ENCODE measurements around the gene TMEM123.
"Not testable (repeated sequence)": the region's sequence is repeated elsewhere in the genome, so short reads cannot be mapped to it uniquely, and the experiment has no call there.

TMEM123 gene

GRCh38 chr11:102435688-102436087 is 16.9 kb downstream of the TMEM123 start:
- H4K91ac ChIP-seq (ENCODE audit: low read depth, low read length, poor library complexity): no peak overlapping the region
- H3K4me3 ChIP-seq (ENCODE audit: low read length in 2 of 2): no peak overlapping the region
- no peak overlapping the region for H3K27ac ChIP-seq (replicated peaks; ENCODE audit: low read length)
- H2BK5ac ChIP-seq (ENCODE audit: low read length): no peak overlapping the region
- H3K18ac ChIP-seq (ENCODE audit: low read length): no peak overlapping the region
- no peak overlapping the region for H3K14ac ChIP-seq (ENCODE audit: low read length)
- no peaks in the 10 kb centered on the region for H3K4me1 ChIP-seq (ENCODE audit: control insufficient read depth in 2 of 2, insufficient read depth in 1 of 2, low read depth in 1 of 2, low read length in 2 of 2)
- DNase-seq (ENCODE audit: low spot score): no peak
- H3K79me1 ChIP-seq (ENCODE audit: low read depth, low read length): peaks cover 3% of the 10 kb centered on the region
- no peak overlapping the region for H2AK5ac ChIP-seq (ENCODE audit: low read depth, low read length)
- H2BK15ac ChIP-seq (ENCODE audit: low read length): no peak overlapping the region
- H2BK120ac ChIP-seq (ENCODE audit: low read depth, low read length): no peak overlapping the region
- H3K9me3 ChIP-seq (replicated peaks in 1 of 2; ENCODE audit: control insufficient read depth in 2 of 2, insufficient read depth in 1 of 2, low read depth in 1 of 2, low read length in 2 of 2): peaks cover 3 to 44% of the 10 kb centered on the region in 2 donors
- H3K36me3 ChIP-seq (replicated peaks in 1 of 2; ENCODE audit: control insufficient read depth in 2 of 2, insufficient read depth in 2 of 2, low read length in 2 of 2): peaks cover 7 to 50% of the 10 kb centered on the region in 2 donors
- H2BK12ac ChIP-seq (ENCODE audit: low read length): no peak overlapping the region
- no peak overlapping the region for H3K23ac ChIP-seq (ENCODE audit: low read depth, low read length, poor library complexity)
- no CpG with 5 or more reads among the region's 3 CpGs for WGBS, 2 donors (ENCODE audit: extremely low coverage in 2 of 2, insufficient read length in 2 of 2, insufficient replicate concordance in 1 of 2)
- H3K4me2 ChIP-seq (ENCODE audit: insufficient read depth, low read length, poor library complexity, severe bottlenecking): no peak overlapping the region
- H3K27me3 ChIP-seq (ENCODE audit: control insufficient read depth in 3 of 3, insufficient read depth in 3 of 3, low read depth in 1 of 3, low read length in 3 of 3): no peaks in the 10 kb centered on the region
- H2AFZ ChIP-seq (ENCODE audit: low read length): no peak overlapping the region
- H3K9ac ChIP-seq (ENCODE audit: low read depth, low read length, poor library complexity): no peak overlapping the region
- no peak overlapping the region for H3K4ac ChIP-seq (ENCODE audit: low read length)
- no peak overlapping the region for H4K8ac ChIP-seq (ENCODE audit: low read depth, low read length)

GRCh38 chr11:102433571-102433970 is 19.0 kb downstream of the TMEM123 start:
- not testable (repeated sequence) for H3K27ac ChIP-seq (replicated peaks; ENCODE audit: low read length); H3K23ac ChIP-seq (ENCODE audit: low read depth, low read length, poor library complexity); H3K4me1 ChIP-seq (ENCODE audit: control insufficient read depth in 2 of 2, insufficient read depth in 1 of 2, low read depth in 1 of 2, low read length in 2 of 2); H2BK5ac ChIP-seq (ENCODE audit: low read length); H3K4me2 ChIP-seq (ENCODE audit: insufficient read depth, low read length, poor library complexity, severe bottlenecking); DNase-seq (ENCODE audit: low spot score); H3K14ac ChIP-seq (ENCODE audit: low read length); H4K91ac ChIP-seq (ENCODE audit: low read depth, low read length, poor library complexity); H2BK120ac ChIP-seq (ENCODE audit: low read depth, low read length); H3K79me1 ChIP-seq (ENCODE audit: low read depth, low read length); H2BK12ac ChIP-seq (ENCODE audit: low read length); H4K8ac ChIP-seq (ENCODE audit: low read depth, low read length); H3K9ac ChIP-seq (ENCODE audit: low read depth, low read length, poor library complexity); H2AK5ac ChIP-seq (ENCODE audit: low read depth, low read length); H2AFZ ChIP-seq (ENCODE audit: low read length); H3K4me3 ChIP-seq (ENCODE audit: low read length in 2 of 2); H2BK15ac ChIP-seq (ENCODE audit: low read length); H3K18ac ChIP-seq (ENCODE audit: low read length); H3K4ac ChIP-seq (ENCODE audit: low read length); H3K27me3 ChIP-seq (ENCODE audit: control insufficient read depth in 3 of 3, insufficient read depth in 3 of 3, low read depth in 1 of 3, low read length in 3 of 3)
- Histone ChIP-seq H3K9me3 (replicated peaks in 1 of 2; ENCODE audit: control insufficient read depth in 2 of 2, insufficient read depth in 1 of 2, low read depth in 1 of 2, low read length in 2 of 2) (peaks cover 3 to 44% of the 10 kb centered on the region in 2 donors), H3K36me3 (replicated peaks in 1 of 2; ENCODE audit: control insufficient read depth in 2 of 2, insufficient read depth in 2 of 2, low read length in 2 of 2) (peaks cover 7 to 54% of the 10 kb centered on the region in 2 donors)
- WGBS, 2 donors (ENCODE audit: extremely low coverage in 2 of 2, insufficient read length in 2 of 2, insufficient replicate concordance in 1 of 2): no CpG with 5 or more reads among the region's 3 CpGs

GRCh38 chr11:102432560-102432959 is 20.0 kb downstream of the TMEM123 start:
- H4K91ac ChIP-seq (ENCODE audit: low read depth, low read length, poor library complexity); H3K9ac ChIP-seq (ENCODE audit: low read depth, low read length, poor library complexity); H3K4me1 ChIP-seq (ENCODE audit: control insufficient read depth in 2 of 2, insufficient read depth in 1 of 2, low read depth in 1 of 2, low read length in 2 of 2); H3K4me3 ChIP-seq (ENCODE audit: low read length in 2 of 2); H2AFZ ChIP-seq (ENCODE audit: low read length); DNase-seq (ENCODE audit: low spot score); H3K4me2 ChIP-seq (ENCODE audit: insufficient read depth, low read length, poor library complexity, severe bottlenecking); H3K79me1 ChIP-seq (ENCODE audit: low read depth, low read length); H2AK5ac ChIP-seq (ENCODE audit: low read depth, low read length); H3K27me3 ChIP-seq (ENCODE audit: control insufficient read depth in 3 of 3, insufficient read depth in 3 of 3, low read depth in 1 of 3, low read length in 3 of 3); H2BK5ac ChIP-seq (ENCODE audit: low read length); H3K23ac ChIP-seq (ENCODE audit: low read depth, low read length, poor library complexity); H3K14ac ChIP-seq (ENCODE audit: low read length); H2BK15ac ChIP-seq (ENCODE audit: low read length); H3K4ac ChIP-seq (ENCODE audit: low read length); H2BK120ac ChIP-seq (ENCODE audit: low read depth, low read length); H4K8ac ChIP-seq (ENCODE audit: low read depth, low read length); H3K27ac ChIP-seq (replicated peaks; ENCODE audit: low read length); H2BK12ac ChIP-seq (ENCODE audit: low read length); H3K18ac ChIP-seq (ENCODE audit: low read length): not testable (repeated sequence)
- no CpG with 5 or more reads among the region's 2 CpGs for WGBS, 2 donors (ENCODE audit: extremely low coverage in 2 of 2, insufficient read length in 2 of 2, insufficient replicate concordance in 1 of 2)
- peaks cover 2 to 44% of the 10 kb centered on the region in 2 donors for H3K9me3 ChIP-seq (replicated peaks in 1 of 2; ENCODE audit: control insufficient read depth in 2 of 2, insufficient read depth in 1 of 2, low read depth in 1 of 2, low read length in 2 of 2)
- H3K36me3 ChIP-seq (replicated peaks in 1 of 2; ENCODE audit: control insufficient read depth in 2 of 2, insufficient read depth in 2 of 2, low read length in 2 of 2): peaks cover 4 to 49% of the 10 kb centered on the region in 2 donors

GRCh38 chr11:102431404-102431803 is 21.2 kb downstream of the TMEM123 start:
- Histone ChIP-seq H2BK15ac (ENCODE audit: low read length) (no peak overlapping the region), H3K36me3 (replicated peaks in 1 of 2; ENCODE audit: control insufficient read depth in 2 of 2, insufficient read depth in 2 of 2, low read length in 2 of 2) (peaks cover 2 to 40% of the 10 kb centered on the region in 2 donors), H3K4me3 (ENCODE audit: low read length in 2 of 2) (no peak overlapping the region), H4K91ac (ENCODE audit: low read depth, low read length, poor library complexity) (no peak overlapping the region), H3K9me3 (replicated peaks in 1 of 2; ENCODE audit: control insufficient read depth in 2 of 2, insufficient read depth in 1 of 2, low read depth in 1 of 2, low read length in 2 of 2) (peaks cover 2 to 37% of the 10 kb centered on the region in 2 donors), H2BK120ac (ENCODE audit: low read depth, low read length) (no peak overlapping the region), H3K4me1 (ENCODE audit: control insufficient read depth in 2 of 2, insufficient read depth in 1 of 2, low read depth in 1 of 2, low read length in 2 of 2) (peaks cover 0 to 8% of the 10 kb centered on the region in 2 donors), H3K14ac (ENCODE audit: low read length) (no peak overlapping the region), H3K79me1 (ENCODE audit: low read depth, low read length) (peaks cover 3% of the 10 kb centered on the region), H3K18ac (ENCODE audit: low read length) (no peak overlapping the region), H3K4ac (ENCODE audit: low read length) (no peak overlapping the region), H3K4me2 (ENCODE audit: insufficient read depth, low read length, poor library complexity, severe bottlenecking) (no peak overlapping the region), H2BK5ac (ENCODE audit: low read length) (no peak overlapping the region), H3K9ac (ENCODE audit: low read depth, low read length, poor library complexity) (no peak overlapping the region), H2AK5ac (ENCODE audit: low read depth, low read length) (no peak overlapping the region), H3K27me3 (ENCODE audit: control insufficient read depth in 3 of 3, insufficient read depth in 3 of 3, low read depth in 1 of 3, low read length in 3 of 3) (no peaks in the 10 kb centered on the region), H3K23ac (ENCODE audit: low read depth, low read length, poor library complexity) (no peak overlapping the region), H2AFZ (ENCODE audit: low read length) (no peak overlapping the region), H4K8ac (ENCODE audit: low read depth, low read length) (no peak overlapping the region), H3K27ac (replicated peaks; ENCODE audit: low read length) (no peak overlapping the region), H2BK12ac (ENCODE audit: low read length) (no peak overlapping the region)
- no peak for DNase-seq (ENCODE audit: low spot score)
- no CpG with 5 or more reads among the region's 2 CpGs for WGBS, 2 donors (ENCODE audit: extremely low coverage in 2 of 2, insufficient read length in 2 of 2, insufficient replicate concordance in 1 of 2)
